GM23338 (cell line): ENCODE measurements around the gene LPP. TPM values are rescaled to one million over a fixed set of nuclear protein-coding genes. Genes with fewer than 3 reads are reported as not detected.

Experiments used
- ATAC-seq: fragments of 200-7000 bp; cut with Tn5 transposase; 3 replicates; pipeline ENCODE4 v1.9.1; 2020
- DNase-seq: peaks from one replicate; pipeline ENCODE4 v3.0.0-alpha.2; 2015; ENCODE audit warnings: low spot score
- H2AFZ ChIP-seq: fragments of 200-600 bp; sonication (generic); 2 replicates; pipeline ENCODE4 v1.8.0; 2016; ENCODE audit warnings: antibody characterized with exemption, mild to moderate bottlenecking, moderate library complexity
- H3F3A ChIP-seq: fragments of 200-600 bp; sonication (generic); replicated peaks from 2 replicates; pipeline ENCODE4 v1.8.0; 2017; ENCODE audit warnings: antibody characterized with exemption, mixed run types, low read depth
- H3K27ac ChIP-seq: fragments of 200-600 bp; sonication (generic); 2 replicates; pipeline ENCODE4 v1.6.1; 2016; ENCODE audit warnings: low read depth
- H3K27me3 ChIP-seq: fragments of 200-600 bp; sonication (generic); 2 replicates; pipeline ENCODE4 v1.8.0; 2016; ENCODE audit warnings: mild to moderate bottlenecking, mixed run types, moderate library complexity; ENCODE audit not compliant: insufficient read depth
- H3K36me3 ChIP-seq: fragments of 200-600 bp; sonication (generic); 2 replicates; pipeline ENCODE4 v1.8.0; 2016; ENCODE audit warnings: mild to moderate bottlenecking; ENCODE audit not compliant: insufficient read depth
- H3K4me1 ChIP-seq: fragments of 200-600 bp; sonication (generic); 2 replicates; pipeline ENCODE4 v1.8.0; 2016; ENCODE audit warnings: mild to moderate bottlenecking, moderate library complexity; ENCODE audit not compliant: insufficient read depth
- H3K4me2 ChIP-seq: fragments of 200-600 bp; sonication (generic); 2 replicates; pipeline ENCODE4 v1.7.1; 2017; ENCODE audit warnings: mixed run types
- H3K4me3 ChIP-seq: fragments of 200-600 bp; sonication (generic); 2 replicates; pipeline ENCODE4 v1.6.1; 2016; ENCODE audit warnings: mixed run types
- H3K79me2 ChIP-seq: fragments of 200-600 bp; sonication (generic); replicated peaks from 2 replicates; pipeline ENCODE4 v1.8.0; 2017; ENCODE audit warnings: mild to moderate bottlenecking; ENCODE audit not compliant: insufficient read depth
- H3K9me2 ChIP-seq: fragments of 200-600 bp; sonication (generic); 2 replicates; pipeline ENCODE4 v1.8.0; 2017; ENCODE audit not compliant: insufficient read depth
- H4K20me1 ChIP-seq: fragments of 200-600 bp; sonication (generic); replicated peaks from 2 replicates; pipeline ENCODE4 v1.8.0; 2017; ENCODE audit warnings: mild to moderate bottlenecking; ENCODE audit not compliant: insufficient read depth
- H3K27ac Mint-ChIP-seq: 2 replicates; pipeline ENCODE4 v1.8.0; 2020; ENCODE audit warnings: inconsistent platforms, mild to moderate bottlenecking, moderate library complexity, mixed read lengths
- H3K27me3 Mint-ChIP-seq: 3 replicates; pipeline ENCODE4 v1.8.0; 2022; ENCODE audit warnings: low read depth, mild to moderate bottlenecking, moderate library complexity, mixed read lengths, inconsistent platforms; ENCODE audit not compliant: insufficient read depth, poor library complexity
- H3K36me3 Mint-ChIP-seq: 3 replicates; pipeline ENCODE4 v1.8.0; 2021; ENCODE audit warnings: low read depth, mild to moderate bottlenecking, inconsistent platforms, moderate library complexity, mixed read lengths
- H3K4me1 Mint-ChIP-seq: 3 replicates; pipeline ENCODE4 v1.8.0; 2020; ENCODE audit warnings: mild to moderate bottlenecking, inconsistent platforms, mixed read lengths
- H3K4me3 Mint-ChIP-seq: 3 replicates; pipeline ENCODE4 v1.8.0; 2021; ENCODE audit warnings: moderate library complexity, mild to moderate bottlenecking, inconsistent platforms, mixed read lengths
- H3K9me3 Mint-ChIP-seq: 3 replicates; pipeline ENCODE4 v1.8.0; 2020; ENCODE audit warnings: moderate library complexity, mild to moderate bottlenecking, inconsistent platforms, mixed read lengths
- CREB1 ChIP-seq: fragments of 250-450 bp; sonication (Bioruptor Pico); IDR thresholded peaks from 2 replicates; pipeline ENCODE4 v1.5.0; 2020; ENCODE audit warnings: low read depth, mild to moderate bottlenecking, moderate library complexity
- EZH2 ChIP-seq: fragments of 200-600 bp; sonication (generic); IDR thresholded peaks from one replicate; pipeline ENCODE4 v1.8.0; 2017; ENCODE audit warnings: antibody characterized with exemption, mild to moderate bottlenecking, low read depth; ENCODE audit not compliant: unreplicated experiment
- EZH2phosphoT487 ChIP-seq: fragments of 200-600 bp; sonication (generic); IDR thresholded peaks from one replicate; pipeline ENCODE4 v1.8.1; 2018; ENCODE audit warnings: antibody characterized with exemption; ENCODE audit not compliant: unreplicated experiment
- JUNB ChIP-seq: IDR thresholded peaks from one replicate; pipeline ENCODE4 v1.6.1; 2016; ENCODE audit warnings: antibody characterized with exemption; ENCODE audit not compliant: unreplicated experiment
- NANOG ChIP-seq: IDR thresholded peaks from 2 replicates; pipeline ENCODE4 v1.6.1; 2016; ENCODE audit warnings: antibody characterized with exemption, borderline replicate concordance
- POLR2AphosphoS5 ChIP-seq: IDR thresholded peaks from 2 replicates; pipeline ENCODE4 v1.6.1; 2016; ENCODE audit warnings: antibody characterized with exemption, low read depth
- STAT1 ChIP-seq: IDR thresholded peaks from one replicate; pipeline ENCODE4 v1.6.1; 2016; ENCODE audit warnings: antibody characterized with exemption; ENCODE audit not compliant: unreplicated experiment
- ZNF114 ChIP-seq: fragments of 250-450 bp; sonication (Bioruptor Pico); IDR thresholded peaks from 2 replicates; pipeline ENCODE4 v1.5.0; 2020; ENCODE audit warnings: mild to moderate bottlenecking, moderate library complexity
- ZNF331 ChIP-seq: fragments of 250-450 bp; sonication (Bioruptor Pico); IDR thresholded peaks from 2 replicates; pipeline ENCODE4 v1.5.0; 2020; ENCODE audit warnings: low read depth, mild to moderate bottlenecking, moderate library complexity
- polyA plus RNA-seq: library from polyadenylated mRNA; unstranded; fragments of >200 nt; fragmentation: Nextera tagmentation; extraction: Ambion mirVana; gene quantifications from 2 replicates; pipeline ENCODE4 v1.2.1, GENCODE V29; 2016
- total RNA-seq: library from RNA; depleted of rRNA; stranded (reverse); fragments of >200 nt; shearing (Covaris generic); gene quantifications from 2 replicates; pipeline ENCODE4 v1.2.3, GENCODE V29; 2014
- TF ChIP-seq, protein P1 (sequence below): IDR thresholded peaks from one replicate; pipeline ENCODE4 v1.6.1; 2018; ENCODE audit warnings: antibody characterized with exemption; ENCODE audit not compliant: unreplicated experiment
- TF ChIP-seq, protein P2 (sequence below), 2 experiments: fragments of 200-600 bp in 1 of 2; sonication (generic) in 1 of 2; conservative IDR thresholded peaks; 2 replicates each; pipeline versions ENCODE4 v1.5.1 to v1.6.1; 2016 to 2017; ENCODE audit warnings: antibody characterized with exemption in 2 of 2, low read depth in 2 of 2, mild to moderate bottlenecking in 2 of 2, moderate library complexity in 1 of 2
- TF ChIP-seq, protein P3 (sequence below): fragments of 250-450 bp; sonication (Bioruptor Pico); IDR thresholded peaks from 2 replicates; pipeline ENCODE4 v1.5.0; 2020; ENCODE audit warnings: mild to moderate bottlenecking, moderate library complexity
- TF ChIP-seq, protein P4 (sequence below): IDR thresholded peaks from 2 replicates; pipeline ENCODE4 v1.6.1; 2016; ENCODE audit warnings: antibody characterized with exemption

LPP gene
- total and polyA plus RNA-seq, 2 experiments from 2014 or later, result 23.0 to 35.2 TPM

DNA sequence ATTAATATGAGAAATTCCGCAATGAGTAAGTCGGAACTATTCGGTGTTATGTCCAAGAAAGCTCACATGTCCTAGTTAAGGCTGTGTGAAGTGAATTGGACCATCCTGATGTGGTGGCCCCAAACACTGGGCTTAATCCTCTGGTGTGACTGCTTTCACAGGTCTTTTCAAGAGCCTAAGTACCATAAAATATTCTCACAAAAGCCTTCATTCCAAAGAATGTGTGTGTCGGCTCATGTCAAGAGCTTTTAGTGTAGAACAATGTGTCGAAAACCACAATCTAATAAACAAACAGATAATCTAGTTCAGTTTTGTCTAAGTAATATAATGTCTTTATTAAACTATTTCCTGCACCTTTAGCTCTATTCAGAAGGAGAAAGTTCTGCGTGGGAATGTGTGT, 311.4 kb downstream of the LPP start:
- Histone ChIP-seq H3K9me2 (no peaks in the 10 kb centered on the region), H4K20me1 (no peaks in the 10 kb centered on the region), H3K4me2 (no peak overlapping the region), H2AFZ (no peak overlapping the region), H3K27ac (no peak overlapping the region), H3F3A (no peaks in the 10 kb centered on the region), H3K4me3 (no peak overlapping the region), H3K79me2 (no peaks in the 10 kb centered on the region), H3K27me3 (no peaks in the 10 kb centered on the region), H3K4me1 (no peaks in the 10 kb centered on the region), H3K36me3 (no peaks in the 10 kb centered on the region)
- TF ChIP-seq, protein P1, sequence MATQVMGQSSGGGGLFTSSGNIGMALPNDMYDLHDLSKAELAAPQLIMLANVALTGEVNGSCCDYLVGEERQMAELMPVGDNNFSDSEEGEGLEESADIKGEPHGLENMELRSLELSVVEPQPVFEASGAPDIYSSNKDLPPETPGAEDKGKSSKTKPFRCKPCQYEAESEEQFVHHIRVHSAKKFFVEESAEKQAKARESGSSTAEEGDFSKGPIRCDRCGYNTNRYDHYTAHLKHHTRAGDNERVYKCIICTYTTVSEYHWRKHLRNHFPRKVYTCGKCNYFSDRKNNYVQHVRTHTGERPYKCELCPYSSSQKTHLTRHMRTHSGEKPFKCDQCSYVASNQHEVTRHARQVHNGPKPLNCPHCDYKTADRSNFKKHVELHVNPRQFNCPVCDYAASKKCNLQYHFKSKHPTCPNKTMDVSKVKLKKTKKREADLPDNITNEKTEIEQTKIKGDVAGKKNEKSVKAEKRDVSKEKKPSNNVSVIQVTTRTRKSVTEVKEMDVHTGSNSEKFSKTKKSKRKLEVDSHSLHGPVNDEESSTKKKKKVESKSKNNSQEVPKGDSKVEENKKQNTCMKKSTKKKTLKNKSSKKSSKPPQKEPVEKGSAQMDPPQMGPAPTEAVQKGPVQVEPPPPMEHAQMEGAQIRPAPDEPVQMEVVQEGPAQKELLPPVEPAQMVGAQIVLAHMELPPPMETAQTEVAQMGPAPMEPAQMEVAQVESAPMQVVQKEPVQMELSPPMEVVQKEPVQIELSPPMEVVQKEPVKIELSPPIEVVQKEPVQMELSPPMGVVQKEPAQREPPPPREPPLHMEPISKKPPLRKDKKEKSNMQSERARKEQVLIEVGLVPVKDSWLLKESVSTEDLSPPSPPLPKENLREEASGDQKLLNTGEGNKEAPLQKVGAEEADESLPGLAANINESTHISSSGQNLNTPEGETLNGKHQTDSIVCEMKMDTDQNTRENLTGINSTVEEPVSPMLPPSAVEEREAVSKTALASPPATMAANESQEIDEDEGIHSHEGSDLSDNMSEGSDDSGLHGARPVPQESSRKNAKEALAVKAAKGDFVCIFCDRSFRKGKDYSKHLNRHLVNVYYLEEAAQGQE, result no peak
- no peak for TF ChIP-seq ZNF331 (CRISPR knock-in tag)
- no peak for TF ChIP-seq NANOG
- TF ChIP-seq EZH2, result no peak
- no peak for TF ChIP-seq STAT1
- TF ChIP-seq ZNF114 (CRISPR knock-in tag), result no peak
- no peak for TF ChIP-seq POLR2AphosphoS5
- TF ChIP-seq, protein P2, sequence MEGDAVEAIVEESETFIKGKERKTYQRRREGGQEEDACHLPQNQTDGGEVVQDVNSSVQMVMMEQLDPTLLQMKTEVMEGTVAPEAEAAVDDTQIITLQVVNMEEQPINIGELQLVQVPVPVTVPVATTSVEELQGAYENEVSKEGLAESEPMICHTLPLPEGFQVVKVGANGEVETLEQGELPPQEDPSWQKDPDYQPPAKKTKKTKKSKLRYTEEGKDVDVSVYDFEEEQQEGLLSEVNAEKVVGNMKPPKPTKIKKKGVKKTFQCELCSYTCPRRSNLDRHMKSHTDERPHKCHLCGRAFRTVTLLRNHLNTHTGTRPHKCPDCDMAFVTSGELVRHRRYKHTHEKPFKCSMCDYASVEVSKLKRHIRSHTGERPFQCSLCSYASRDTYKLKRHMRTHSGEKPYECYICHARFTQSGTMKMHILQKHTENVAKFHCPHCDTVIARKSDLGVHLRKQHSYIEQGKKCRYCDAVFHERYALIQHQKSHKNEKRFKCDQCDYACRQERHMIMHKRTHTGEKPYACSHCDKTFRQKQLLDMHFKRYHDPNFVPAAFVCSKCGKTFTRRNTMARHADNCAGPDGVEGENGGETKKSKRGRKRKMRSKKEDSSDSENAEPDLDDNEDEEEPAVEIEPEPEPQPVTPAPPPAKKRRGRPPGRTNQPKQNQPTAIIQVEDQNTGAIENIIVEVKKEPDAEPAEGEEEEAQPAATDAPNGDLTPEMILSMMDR (conservative IDR thresholded peaks at IDR 0.05; ENCODE audit: low read depth in 2 of 2), result no peak
- TF ChIP-seq, protein P3, sequence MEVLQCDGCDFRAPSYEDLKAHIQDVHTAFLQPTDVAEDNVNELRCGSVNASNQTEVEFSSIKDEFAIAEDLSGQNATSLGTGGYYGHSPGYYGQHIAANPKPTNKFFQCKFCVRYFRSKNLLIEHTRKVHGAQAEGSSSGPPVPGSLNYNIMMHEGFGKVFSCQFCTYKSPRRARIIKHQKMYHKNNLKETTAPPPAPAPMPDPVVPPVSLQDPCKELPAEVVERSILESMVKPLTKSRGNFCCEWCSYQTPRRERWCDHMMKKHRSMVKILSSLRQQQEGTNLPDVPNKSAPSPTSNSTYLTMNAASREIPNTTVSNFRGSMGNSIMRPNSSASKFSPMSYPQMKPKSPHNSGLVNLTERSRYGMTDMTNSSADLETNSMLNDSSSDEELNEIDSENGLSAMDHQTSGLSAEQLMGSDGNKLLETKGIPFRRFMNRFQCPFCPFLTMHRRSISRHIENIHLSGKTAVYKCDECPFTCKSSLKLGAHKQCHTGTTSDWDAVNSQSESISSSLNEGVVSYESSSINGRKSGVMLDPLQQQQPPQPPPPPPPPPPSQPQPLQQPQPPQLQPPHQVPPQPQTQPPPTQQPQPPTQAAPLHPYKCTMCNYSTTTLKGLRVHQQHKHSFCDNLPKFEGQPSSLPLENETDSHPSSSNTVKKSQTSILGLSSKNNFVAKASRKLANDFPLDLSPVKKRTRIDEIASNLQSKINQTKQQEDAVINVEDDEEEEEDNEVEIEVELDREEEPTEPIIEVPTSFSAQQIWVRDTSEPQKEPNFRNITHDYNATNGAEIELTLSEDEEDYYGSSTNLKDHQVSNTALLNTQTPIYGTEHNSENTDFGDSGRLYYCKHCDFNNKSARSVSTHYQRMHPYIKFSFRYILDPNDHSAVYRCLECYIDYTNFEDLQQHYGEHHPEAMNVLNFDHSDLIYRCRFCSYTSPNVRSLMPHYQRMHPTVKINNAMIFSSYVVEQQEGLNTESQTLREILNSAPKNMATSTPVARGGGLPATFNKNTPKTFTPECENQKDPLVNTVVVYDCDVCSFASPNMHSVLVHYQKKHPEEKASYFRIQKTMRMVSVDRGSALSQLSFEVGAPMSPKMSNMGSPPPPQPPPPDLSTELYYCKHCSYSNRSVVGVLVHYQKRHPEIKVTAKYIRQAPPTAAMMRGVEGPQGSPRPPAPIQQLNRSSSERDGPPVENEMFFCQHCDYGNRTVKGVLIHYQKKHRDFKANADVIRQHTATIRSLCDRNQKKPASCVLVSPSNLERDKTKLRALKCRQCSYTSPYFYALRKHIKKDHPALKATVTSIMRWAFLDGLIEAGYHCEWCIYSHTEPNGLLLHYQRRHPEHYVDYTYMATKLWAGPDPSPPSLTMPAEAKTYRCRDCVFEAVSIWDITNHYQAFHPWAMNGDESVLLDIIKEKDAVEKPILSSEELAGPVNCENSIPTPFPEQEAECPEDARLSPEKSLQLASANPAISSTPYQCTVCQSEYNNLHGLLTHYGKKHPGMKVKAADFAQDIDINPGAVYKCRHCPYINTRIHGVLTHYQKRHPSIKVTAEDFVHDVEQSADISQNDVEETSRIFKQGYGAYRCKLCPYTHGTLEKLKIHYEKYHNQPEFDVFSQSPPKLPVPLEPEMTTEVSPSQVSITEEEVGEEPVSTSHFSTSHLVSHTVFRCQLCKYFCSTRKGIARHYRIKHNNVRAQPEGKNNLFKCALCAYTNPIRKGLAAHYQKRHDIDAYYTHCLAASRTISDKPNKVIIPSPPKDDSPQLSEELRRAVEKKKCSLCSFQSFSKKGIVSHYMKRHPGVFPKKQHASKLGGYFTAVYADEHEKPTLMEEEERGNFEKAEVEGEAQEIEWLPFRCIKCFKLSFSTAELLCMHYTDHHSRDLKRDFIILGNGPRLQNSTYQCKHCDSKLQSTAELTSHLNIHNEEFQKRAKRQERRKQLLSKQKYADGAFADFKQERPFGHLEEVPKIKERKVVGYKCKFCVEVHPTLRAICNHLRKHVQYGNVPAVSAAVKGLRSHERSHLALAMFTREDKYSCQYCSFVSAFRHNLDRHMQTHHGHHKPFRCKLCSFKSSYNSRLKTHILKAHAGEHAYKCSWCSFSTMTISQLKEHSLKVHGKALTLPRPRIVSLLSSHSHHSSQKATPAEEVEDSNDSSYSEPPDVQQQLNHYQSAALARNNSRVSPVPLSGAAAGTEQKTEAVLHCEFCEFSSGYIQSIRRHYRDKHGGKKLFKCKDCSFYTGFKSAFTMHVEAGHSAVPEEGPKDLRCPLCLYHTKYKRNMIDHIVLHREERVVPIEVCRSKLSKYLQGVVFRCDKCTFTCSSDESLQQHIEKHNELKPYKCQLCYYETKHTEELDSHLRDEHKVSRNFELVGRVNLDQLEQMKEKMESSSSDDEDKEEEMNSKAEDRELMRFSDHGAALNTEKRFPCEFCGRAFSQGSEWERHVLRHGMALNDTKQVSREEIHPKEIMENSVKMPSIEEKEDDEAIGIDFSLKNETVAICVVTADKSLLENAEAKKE (CRISPR knock-in tag), result no peak
- TF ChIP-seq, protein P4, sequence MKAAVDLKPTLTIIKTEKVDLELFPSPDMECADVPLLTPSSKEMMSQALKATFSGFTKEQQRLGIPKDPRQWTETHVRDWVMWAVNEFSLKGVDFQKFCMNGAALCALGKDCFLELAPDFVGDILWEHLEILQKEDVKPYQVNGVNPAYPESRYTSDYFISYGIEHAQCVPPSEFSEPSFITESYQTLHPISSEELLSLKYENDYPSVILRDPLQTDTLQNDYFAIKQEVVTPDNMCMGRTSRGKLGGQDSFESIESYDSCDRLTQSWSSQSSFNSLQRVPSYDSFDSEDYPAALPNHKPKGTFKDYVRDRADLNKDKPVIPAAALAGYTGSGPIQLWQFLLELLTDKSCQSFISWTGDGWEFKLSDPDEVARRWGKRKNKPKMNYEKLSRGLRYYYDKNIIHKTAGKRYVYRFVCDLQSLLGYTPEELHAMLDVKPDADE, result no peak
- TF ChIP-seq CREB1, result no peak
- no peak for TF ChIP-seq JUNB
- TF ChIP-seq EZH2phosphoT487, result no peak
- ATAC-seq (no peak), DNase-seq (no peak)
- Mint-ChIP-seq H3K4me3 (no peak overlapping the region), H3K9me3 (no peaks in the 10 kb centered on the region), H3K27me3 (no peaks in the 10 kb centered on the region), H3K36me3 (no peaks in the 10 kb centered on the region), H3K4me1 (no peaks in the 10 kb centered on the region), H3K27ac (no peak overlapping the region)
